HG03575 (cell line): Measurements from ENCODE around the gene TBC1D32.
"Not testable (repeated sequence)": the region's sequence is repeated elsewhere in the genome, so short reads cannot be mapped to it uniquely, and the experiment has no call there.

Source experiments
- ATAC-seq: cut with Tn5 transposase; IDR thresholded peaks from one replicate; pipeline ENCODE4 v1.9.1; 2021; ENCODE audit not compliant: unreplicated experiment, insufficient number of reproducible peaks, low FRiP score; ENCODE audit errors: extremely low read depth

The TBC1D32 gene

GRCh38 chr6:121236984-121237383 is 97.3 kb downstream of the TBC1D32 start:
- no peak for ATAC-seq

GRCh38 chr6:121235386-121235785 is 98.9 kb downstream of the TBC1D32 start:
- ATAC-seq: no peak

- ATAC-seq: no peak
Measured at GRCh38 chr6:121223930-121224329, 110.3 kb downstream of the TBC1D32 start.

- no peak for ATAC-seq
Measured at GRCh38 chr6:121223212-121223611, 111.1 kb downstream of the TBC1D32 start.

- ATAC-seq: no peak
Measured at GRCh38 chr6:121222656-121223055, 111.6 kb downstream of the TBC1D32 start.

GRCh38 chr6:121216928-121217327 is 117.4 kb downstream of the TBC1D32 start:
- no peak for ATAC-seq

- not testable (repeated sequence) for ATAC-seq
Measured at GRCh38 chr6:121213341-121213740, 120.9 kb downstream of the TBC1D32 start.

- ATAC-seq: no peak
Measured at GRCh38 chr6:121210943-121211342, 123.3 kb downstream of the TBC1D32 start.

- ATAC-seq: no peak
Measured at GRCh38 chr6:121205569-121205968, 128.7 kb downstream of the TBC1D32 start.

GRCh38 chr6:121201105-121201504 is 133.2 kb downstream of the TBC1D32 start:
- ATAC-seq: no peak

- ATAC-seq: not testable (repeated sequence)
Measured at GRCh38 chr6:121196042-121196441, 138.2 kb downstream of the TBC1D32 start.

- no peak for ATAC-seq
Measured at GRCh38 chr6:121190122-121190521, 144.2 kb downstream of the TBC1D32 start.

- ATAC-seq: no peak
Measured at GRCh38 chr6:121188356-121188755, 145.9 kb downstream of the TBC1D32 start.

- no peak for ATAC-seq
Measured at GRCh38 chr6:121187833-121188200, 146.5 kb downstream of the TBC1D32 start.

GRCh38 chr6:121187200-121187832 is 147.0 kb downstream of the TBC1D32 start:
- no peak for ATAC-seq

- ATAC-seq: no peak
Measured at GRCh38 chr6:121183742-121184141, 150.5 kb downstream of the TBC1D32 start.

GRCh38 chr6:121175827-121176226 is 158.5 kb downstream of the TBC1D32 start:
- ATAC-seq: no peak

GRCh38 chr6:121172451-121172850 is 161.8 kb downstream of the TBC1D32 start:
- not testable (repeated sequence) for ATAC-seq

- no peak for ATAC-seq
Measured at GRCh38 chr6:121171879-121172278, 162.4 kb downstream of the TBC1D32 start.

GRCh38 chr6:121161886-121162285 is 172.4 kb downstream of the TBC1D32 start:
- ATAC-seq: no peak

- ATAC-seq: no peak
Measured at GRCh38 chr6:121160276-121160675, 174.0 kb downstream of the TBC1D32 start.
